Body of pancreas (tissue), 4 donors: Measurements from ENCODE around the gene NEURL1. TPM values are rescaled to one million over a fixed set of nuclear protein-coding genes. Genes with fewer than 3 reads are reported as not detected.
A peak's percentile ranks its signal among the peaks of the same experiment; 100 is the strongest.

ENCODE experiments used
- ATAC-seq: fragments of 150-250 bp; one replicate; pipeline ENCODE4 v1.9.1; 2016
- DNase-seq, 4 donors: peaks; one replicate each; pipeline ENCODE4 v3.0.0-alpha.2; 2019
- H3K27ac ChIP-seq, 4 donors: fragments of 200-600 bp; sonication (generic); 1 replicate in 3 of 4; 2 replicates in 1 of 4; pipeline versions ENCODE4 v1.5.1 to v1.6.1; 2016 to 2019; ENCODE audit warnings: mild to moderate bottlenecking in 1 of 4, mixed read lengths in 1 of 4, moderate library complexity in 1 of 4
- H3K27me3 ChIP-seq, 2 donors: fragments of 200-600 bp; sonication (generic); one replicate each; pipeline ENCODE4 v1.6.0; 2016; ENCODE audit warnings: mild to moderate bottlenecking in 1 of 2
- H3K36me3 ChIP-seq, 2 donors: fragments of 200-600 bp; sonication (generic); replicated peaks in 1 of 2; 2 replicates each; pipeline ENCODE4 v1.5.1; 2016; ENCODE audit warnings: low read depth in 2 of 2; ENCODE audit not compliant: insufficient read depth in 1 of 2
- H3K4me1 ChIP-seq: fragments of 200-600 bp; sonication (generic); one replicate; pipeline ENCODE4 v1.6.0; 2016
- H3K4me3 ChIP-seq, 2 donors: fragments of 200-600 bp; sonication (generic); 1 replicate in 1 of 2; 2 replicates in 1 of 2; pipeline ENCODE4 v1.5.1; 2016 to 2019
- H3K9me3 ChIP-seq, 3 donors: fragments of 200-600 bp; sonication (generic); 1 replicate in 2 of 3; 2 replicates in 1 of 3; pipeline ENCODE4 v1.5.1; 2016
- CTCF ChIP-seq, 7 experiments: fragments of 450-650 bp in 4 of 7; fragments of 200-600 bp in 3 of 7; sonication (generic) in 3 of 7; IDR thresholded peaks; one replicate each; pipeline ENCODE4 v1.5.1; 2016 to 2019; ENCODE audit warnings: antibody characterized with exemption in 7 of 7
- POLR2A ChIP-seq, 3 donors: fragments of 450-650 bp; IDR thresholded peaks; one replicate each; pipeline ENCODE4 v1.6.1; 2016; ENCODE audit warnings: antibody characterized with exemption in 3 of 3, mild to moderate bottlenecking in 2 of 3
- WGBS, 2 donors: methylation state at CpG; one replicate each; pipeline ENCODE4 v1.1.5; 2017; 5-methylcytosine and 5-hydroxymethylcytosine counted together
- intact Hi-C: fragments of 100-400 bp; cut with DNase I; formaldehyde crosslinking; loops from one replicate; pipeline ENCODE4 v1.15.1; 2023
- total RNA-seq, 2 donors: library from RNA; depleted of rRNA; stranded (reverse); fragments of >200 nt; gene quantifications; one replicate each; pipeline ENCODE4 v1.1.0, GENCODE V29; 2016

The NEURL1 gene
- total RNA-seq, 2 donors from 2014 or later = 25.1 to 25.7 TPM

- H3K27me3 ChIP-seq = no peaks in the 10 kb centered on the region
- H3K9me3 ChIP-seq = no peaks in the 10 kb centered on the region
- no peaks in the 10 kb centered on the region for H3K36me3 ChIP-seq
- H3K27ac ChIP-seq = peak overlapping the region in 2 of 4 donors; percentile 75 to 80
- 67 to 72% methylated on average over 7 of the region's 7 CpGs for WGBS, 2 donors
- peak in 1 of 4 donors; percentile 22 for DNase-seq
- intact Hi-C loops = no loop called here
- no peak for ATAC-seq
- H3K4me3 ChIP-seq = no peak overlapping the region
- H3K4me1 ChIP-seq = peaks cover 20% of the 10 kb centered on the region
- TF ChIP-seq POLR2A (IDR thresholded peaks at IDR 0.05) = no peak
- no peak for TF ChIP-seq CTCF (IDR thresholded peaks at IDR 0.05)
Observed at GRCh38 chr10:103491729-103492364, 1.7 kb upstream of the NEURL1 start.

GRCh38 chr10:103492655-103493261 is 747 bp upstream of the NEURL1 start:
- H3K27ac ChIP-seq = peak overlapping the region in 3 of 4 donors; percentile 40 to 80 (median 75)

GRCh38 chr10:103493916-103494877 is 692 bp downstream of the NEURL1 start:
- ATAC-seq (peak; percentile 62), DNase-seq (peak; percentile 29 to 46 (median 40))
- Histone ChIP-seq H3K4me3 (peak overlapping the region; percentile 19 to 23), H3K27me3 (no peaks in the 10 kb centered on the region), H3K4me1 (peaks cover 20% of the 10 kb centered on the region), H3K36me3 (no peaks in the 10 kb centered on the region), H3K27ac (peak overlapping the region; percentile 36 to 80 (median 58)), H3K9me3 (no peaks in the 10 kb centered on the region)
- peak in 1 of 3 donors; percentile 20 for TF ChIP-seq POLR2A (IDR thresholded peaks at IDR 0.05)
- TF ChIP-seq CTCF (IDR thresholded peaks at IDR 0.05) = no peak
- WGBS, 2 donors = 2 to 10% methylated on average over 13 to 87 of the region's 92 CpGs
- intact Hi-C loops = no loop called here

More at GRCh38 chr10:103492655-103493261, 747 bp upstream of the NEURL1 start:
- TF ChIP-seq POLR2A (IDR thresholded peaks at IDR 0.05) (no peak), CTCF (IDR thresholded peaks at IDR 0.05) (no peak)
- DNase-seq = no peak
- H3K27me3 ChIP-seq = no peaks in the 10 kb centered on the region
- intact Hi-C loops = no loop called here
- H3K4me3 ChIP-seq = no peak overlapping the region
- 63 to 76% methylated on average over 4 to 5 of the region's 5 CpGs for WGBS, 2 donors
- H3K4me1 ChIP-seq = peaks cover 20% of the 10 kb centered on the region
- no peaks in the 10 kb centered on the region for H3K9me3 ChIP-seq
- no peak for ATAC-seq
- no peaks in the 10 kb centered on the region for H3K36me3 ChIP-seq

- Histone ChIP-seq H3K27ac (peak overlapping the region in 3 of 4 donors; percentile 40 to 80 (median 75)), H3K27me3 (no peaks in the 10 kb centered on the region), H3K36me3 (no peaks in the 10 kb centered on the region), H3K4me3 (no peak overlapping the region), H3K9me3 (no peaks in the 10 kb centered on the region), H3K4me1 (peaks cover 20% of the 10 kb centered on the region)
- TF ChIP-seq CTCF (IDR thresholded peaks at IDR 0.05) (no peak), POLR2A (IDR thresholded peaks at IDR 0.05) (no peak)
- ATAC-seq (no peak), DNase-seq (no peak)
- intact Hi-C loops = no loop called here
- WGBS, 2 donors = 57 to 74% methylated on average over 3 of the region's 3 CpGs
Observed at GRCh38 chr10:103495321-103495720, 1.8 kb downstream of the NEURL1 start.
